ENCODE measurements around the gene LDAF1.

The LDAF1 gene

GRCh38 chr16:21175397-21175796 is 16.9 kb downstream of the LDAF1 start:
- Histone ChIP-seq H3K27me3 (ENCODE audit: control insufficient read depth, insufficient read depth, low read length, poor library complexity, severe bottlenecking) (no peaks in the 10 kb centered on the region), H3K27ac (ENCODE audit: insufficient read depth, low read depth, low read length, poor library complexity, severe bottlenecking) (no peak overlapping the region), H3K4me1 (ENCODE audit: control insufficient read depth, insufficient read depth, low read length) (no peaks in the 10 kb centered on the region), H3K36me3 (ENCODE audit: control insufficient read depth, insufficient read depth, low read length) (peaks cover 31% of the 10 kb centered on the region), H3K4me3 (ENCODE audit: insufficient read depth, low read depth, low read length) (no peak overlapping the region), H3K9me3 (ENCODE audit: control insufficient read depth, low read length) (no peaks in the 10 kb centered on the region)
- 95 to 96% methylated on average over 1 of the region's 1 CpG for WGBS, 2 experiments

GRCh38 chr16:21179126-21179982 is 20.9 kb downstream of the LDAF1 start:
- no peak overlapping the region for H3K27ac ChIP-seq (ENCODE audit: insufficient read depth, low read depth, low read length, poor library complexity, severe bottlenecking)
- no peaks in the 10 kb centered on the region for H3K4me1 ChIP-seq (ENCODE audit: control insufficient read depth, insufficient read depth, low read length)
- H3K9me3 ChIP-seq (ENCODE audit: control insufficient read depth, low read length): no peaks in the 10 kb centered on the region
- H3K4me3 ChIP-seq (ENCODE audit: insufficient read depth, low read depth, low read length): no peak overlapping the region
- H3K36me3 ChIP-seq (ENCODE audit: control insufficient read depth, insufficient read depth, low read length): peaks cover 27% of the 10 kb centered on the region
- no peaks in the 10 kb centered on the region for H3K27me3 ChIP-seq (ENCODE audit: control insufficient read depth, insufficient read depth, low read length, poor library complexity, severe bottlenecking)
- 94 to 95% methylated on average over 13 of the region's 13 CpGs for WGBS, 2 experiments

GRCh38 chr16:21179983-21180365 is 21.5 kb downstream of the LDAF1 start:
- H3K36me3 ChIP-seq (ENCODE audit: control insufficient read depth, insufficient read depth, low read length): peaks cover 27% of the 10 kb centered on the region
- H3K9me3 ChIP-seq (ENCODE audit: control insufficient read depth, low read length): no peaks in the 10 kb centered on the region
- H3K27ac ChIP-seq (ENCODE audit: insufficient read depth, low read depth, low read length, poor library complexity, severe bottlenecking): no peak overlapping the region
- no peaks in the 10 kb centered on the region for H3K27me3 ChIP-seq (ENCODE audit: control insufficient read depth, insufficient read depth, low read length, poor library complexity, severe bottlenecking)
- WGBS, 2 experiments: 91 to 97% methylated on average over 3 of the region's 3 CpGs
- no peaks in the 10 kb centered on the region for H3K4me1 ChIP-seq (ENCODE audit: control insufficient read depth, insufficient read depth, low read length)
- H3K4me3 ChIP-seq (ENCODE audit: insufficient read depth, low read depth, low read length): no peak overlapping the region

GRCh38 chr16:21183995-21184394 is 25.5 kb downstream of the LDAF1 start:
- H3K27me3 ChIP-seq (ENCODE audit: control insufficient read depth, insufficient read depth, low read length, poor library complexity, severe bottlenecking): peaks cover 3% of the 10 kb centered on the region
- no peaks in the 10 kb centered on the region for H3K9me3 ChIP-seq (ENCODE audit: control insufficient read depth, low read length)
- no peak overlapping the region for H3K27ac ChIP-seq (ENCODE audit: insufficient read depth, low read depth, low read length, poor library complexity, severe bottlenecking)
- H3K4me1 ChIP-seq (ENCODE audit: control insufficient read depth, insufficient read depth, low read length): no peaks in the 10 kb centered on the region
- no peak overlapping the region for H3K4me3 ChIP-seq (ENCODE audit: insufficient read depth, low read depth, low read length)
- 92 to 94% methylated on average over 3 of the region's 3 CpGs for WGBS, 2 experiments
- H3K36me3 ChIP-seq (ENCODE audit: control insufficient read depth, insufficient read depth, low read length): peaks cover 20% of the 10 kb centered on the region

GRCh38 chr16:21184834-21185233 is 26.4 kb downstream of the LDAF1 start:
- H3K36me3 ChIP-seq (ENCODE audit: control insufficient read depth, insufficient read depth, low read length): peaks cover 13% of the 10 kb centered on the region
- H3K9me3 ChIP-seq (ENCODE audit: control insufficient read depth, low read length): no peaks in the 10 kb centered on the region
- H3K4me3 ChIP-seq (ENCODE audit: insufficient read depth, low read depth, low read length): no peak overlapping the region
- no peaks in the 10 kb centered on the region for H3K4me1 ChIP-seq (ENCODE audit: control insufficient read depth, insufficient read depth, low read length)
- peaks cover 7% of the 10 kb centered on the region for H3K27me3 ChIP-seq (ENCODE audit: control insufficient read depth, insufficient read depth, low read length, poor library complexity, severe bottlenecking)
- WGBS, 2 experiments: 91% methylated on average over 3 of the region's 3 CpGs
- no peak overlapping the region for H3K27ac ChIP-seq (ENCODE audit: insufficient read depth, low read depth, low read length, poor library complexity, severe bottlenecking)

GRCh38 chr16:21185659-21186325 is 27.3 kb downstream of the LDAF1 start:
- peaks cover 9% of the 10 kb centered on the region for H3K36me3 ChIP-seq (ENCODE audit: control insufficient read depth, insufficient read depth, low read length)
- H3K4me3 ChIP-seq (ENCODE audit: insufficient read depth, low read depth, low read length): no peak overlapping the region
- WGBS, 2 experiments: 93 to 94% methylated on average over 12 of the region's 12 CpGs
- peaks cover 7% of the 10 kb centered on the region for H3K27me3 ChIP-seq (ENCODE audit: control insufficient read depth, insufficient read depth, low read length, poor library complexity, severe bottlenecking)
- no peak overlapping the region for H3K27ac ChIP-seq (ENCODE audit: insufficient read depth, low read depth, low read length, poor library complexity, severe bottlenecking)
- no peaks in the 10 kb centered on the region for H3K4me1 ChIP-seq (ENCODE audit: control insufficient read depth, insufficient read depth, low read length)
- H3K9me3 ChIP-seq (ENCODE audit: control insufficient read depth, low read length): no peaks in the 10 kb centered on the region

- Histone ChIP-seq H3K36me3 (ENCODE audit: control insufficient read depth, insufficient read depth, low read length) (peaks cover 4% of the 10 kb centered on the region), H3K4me3 (ENCODE audit: insufficient read depth, low read depth, low read length) (no peak overlapping the region), H3K4me1 (ENCODE audit: control insufficient read depth, insufficient read depth, low read length) (no peaks in the 10 kb centered on the region), H3K27me3 (ENCODE audit: control insufficient read depth, insufficient read depth, low read length, poor library complexity, severe bottlenecking) (peaks cover 7% of the 10 kb centered on the region), H3K27ac (ENCODE audit: insufficient read depth, low read depth, low read length, poor library complexity, severe bottlenecking) (no peak overlapping the region), H3K9me3 (ENCODE audit: control insufficient read depth, low read length) (no peaks in the 10 kb centered on the region)
- 82 to 90% methylated on average over 4 of the region's 4 CpGs for WGBS, 2 experiments
Measured at GRCh38 chr16:21186326-21186691, 27.8 kb downstream of the LDAF1 start.

- peaks cover 7% of the 10 kb centered on the region for H3K27me3 ChIP-seq (ENCODE audit: control insufficient read depth, insufficient read depth, low read length, poor library complexity, severe bottlenecking)
- H3K36me3 ChIP-seq (ENCODE audit: control insufficient read depth, insufficient read depth, low read length): no peaks in the 10 kb centered on the region
- no peak overlapping the region for H3K27ac ChIP-seq (ENCODE audit: insufficient read depth, low read depth, low read length, poor library complexity, severe bottlenecking)
- 90 to 94% methylated on average over 5 of the region's 5 CpGs for WGBS, 2 experiments
- H3K4me3 ChIP-seq (ENCODE audit: insufficient read depth, low read depth, low read length): no peak overlapping the region
- no peaks in the 10 kb centered on the region for H3K4me1 ChIP-seq (ENCODE audit: control insufficient read depth, insufficient read depth, low read length)
- H3K9me3 ChIP-seq (ENCODE audit: control insufficient read depth, low read length): no peaks in the 10 kb centered on the region
Measured at GRCh38 chr16:21189311-21189710, 30.8 kb downstream of the LDAF1 start.

- H3K27me3 ChIP-seq (ENCODE audit: control insufficient read depth, insufficient read depth, low read length, poor library complexity, severe bottlenecking): peaks cover 7% of the 10 kb centered on the region
- H3K36me3 ChIP-seq (ENCODE audit: control insufficient read depth, insufficient read depth, low read length): no peaks in the 10 kb centered on the region
- H3K9me3 ChIP-seq (ENCODE audit: control insufficient read depth, low read length): no peaks in the 10 kb centered on the region
- H3K4me1 ChIP-seq (ENCODE audit: control insufficient read depth, insufficient read depth, low read length): no peaks in the 10 kb centered on the region
- WGBS, 2 experiments: 89 to 91% methylated on average over 4 of the region's 4 CpGs
- H3K4me3 ChIP-seq (ENCODE audit: insufficient read depth, low read depth, low read length): no peak overlapping the region
- no peak overlapping the region for H3K27ac ChIP-seq (ENCODE audit: insufficient read depth, low read depth, low read length, poor library complexity, severe bottlenecking)
Measured at GRCh38 chr16:21190013-21190412, 31.5 kb downstream of the LDAF1 start.

- H3K9me3 ChIP-seq (ENCODE audit: control insufficient read depth, low read length): no peaks in the 10 kb centered on the region
- H3K36me3 ChIP-seq (ENCODE audit: control insufficient read depth, insufficient read depth, low read length): no peaks in the 10 kb centered on the region
- H3K4me3 ChIP-seq (ENCODE audit: insufficient read depth, low read depth, low read length): no peak overlapping the region
- H3K27ac ChIP-seq (ENCODE audit: insufficient read depth, low read depth, low read length, poor library complexity, severe bottlenecking): no peak overlapping the region
- H3K4me1 ChIP-seq (ENCODE audit: control insufficient read depth, insufficient read depth, low read length): no peaks in the 10 kb centered on the region
- H3K27me3 ChIP-seq (ENCODE audit: control insufficient read depth, insufficient read depth, low read length, poor library complexity, severe bottlenecking): peaks cover 7% of the 10 kb centered on the region
Measured at GRCh38 chr16:21190599-21190998, 32.1 kb downstream of the LDAF1 start.
